ENCODE results near the gene PPP1R3G. TPM values are rescaled to one million over a fixed set of nuclear protein-coding genes. Genes with fewer than 3 reads are reported as not detected.

The PPP1R3G gene
- total and polyA plus RNA-seq, 2 of the 13 experiments (the other 11 are each of a cell fraction or from before 2014, with no cell fraction given) = 1.2 to 1.3 TPM

GRCh38 chr6:5103250-5103649, 18.1 kb downstream of the PPP1R3G start (continued):
- TF ChIP-seq ZNF407 (CRISPR knock-in tag; IDR thresholded peaks at IDR 0.05; ENCODE audit: not compliant biosample characterization) (no peak), RCOR2 (CRISPR knock-in tag; IDR thresholded peaks at IDR 0.05) (no peak), ZSCAN20 (CRISPR knock-in tag; IDR thresholded peaks at IDR 0.05; ENCODE audit: borderline replicate concordance) (no peak), KAT7 (CRISPR knock-in tag; IDR thresholded peaks at IDR 0.05; ENCODE audit: borderline replicate concordance) (no peak), ZNF7 (CRISPR knock-in tag; IDR thresholded peaks at IDR 0.05) (no peak)

GRCh38 chr6:5104667-5105066, 19.5 kb downstream of the PPP1R3G start:
- no peaks in the 10 kb centered on the region for H3K4me1 ChIP-seq (ENCODE audit: insufficient read depth, low read length)
- CTCF ChIA-PET (ENCODE audit: low intra/inter-chr PET ratio, low total read pairs) = no interaction called here
- DNase-seq (ENCODE audit: low spot score) (no peak), FAIRE-seq (no peak), ATAC-seq (no peak)
- H4K20me1 ChIP-seq (ENCODE audit: insufficient read depth, low read length) = no peaks in the 10 kb centered on the region
- H3K9ac ChIP-seq (ENCODE audit: insufficient read depth, low read depth, low read length) = no peak overlapping the region
- BruUV-seq (replicated peaks) = no TSS peak
- no peak overlapping the region for H2AFZ ChIP-seq (ENCODE audit: low read length)
- H3K27me3 ChIP-seq (ENCODE audit: control insufficient read depth in 1 of 2, insufficient read depth in 2 of 2, low read length in 2 of 2) = no peaks in the 10 kb centered on the region
- POLR2A ChIA-PET = interaction anchor here (1.1 kb wide), 2 partner anchors 9 to 11 kb away, joined by 3 read pairs; no protein-coding TSS in a partner anchor
- TF ChIP-seq MAFK (conservative IDR thresholded peaks at IDR 0.05 in 1 of 2, IDR thresholded peaks at IDR 0.05 in 1 of 2; ENCODE audit: low read length in 2 of 2) (peak; percentile 98), MAFF (IDR thresholded peaks at IDR 0.05; ENCODE audit: low read depth, low read length) (peak; percentile 98), ZNF670 (CRISPR knock-in tag; IDR thresholded peaks at IDR 0.05; ENCODE audit: borderline replicate concordance) (no peak)
- H3K79me2 ChIP-seq (ENCODE audit: insufficient read depth, low read length) = no peaks in the 10 kb centered on the region
- 91% methylated on average over 6 of the region's 6 CpGs for WGBS (ENCODE audit: low lambda C conversion rate)
- intact Hi-C loops (cut with micrococcal nuclease; ENCODE audit: unreplicated experiment) (no loop called here), in situ Hi-C loops (cut with HindIII; ENCODE audit: extremely low pct_ligation_motif_present, low pct_unique_long_range_greater_than_20kb) (no loop called here)
- no peak overlapping the region for H3K4me3 ChIP-seq (replicated peaks in 1 of 3; ENCODE audit: insufficient read depth in 1 of 3, low read depth in 2 of 3, low read length in 3 of 3)
- no peak overlapping the region for H3K4me2 ChIP-seq (ENCODE audit: low read depth, low read length)
- no peak overlapping the region for H3K27ac ChIP-seq (ENCODE audit: extremely low read length, insufficient read depth, low read length)
- H3K36me3 ChIP-seq (replicated peaks in 1 of 2; ENCODE audit: control insufficient read depth in 1 of 2, insufficient read depth in 2 of 2, low read length in 2 of 2) = peaks cover 2 to 8% of the 10 kb centered on the region in 2 experiments; a peak in 3 of 5 replicates
- no peaks in the 10 kb centered on the region for H3K9me3 ChIP-seq (ENCODE audit: low read length)
